DOHH2 (cell line): ENCODE data around the gene MIA.
"Not testable (repeated sequence)": the region's sequence is repeated elsewhere in the genome, so short reads cannot be mapped to it uniquely, and the experiment has no call there.

Experiments used
- EZH2phosphoT487 ChIP-seq: fragments of 200-600 bp; sonication (generic); IDR thresholded peaks from 2 replicates; pipeline ENCODE4 v1.6.1; 2017; ENCODE audit warnings: borderline replicate concordance, mild to moderate bottlenecking, antibody characterized with exemption, low read length, moderate library complexity, mixed read lengths
- TF ChIP-seq, protein P1 (sequence below): fragments of 200-600 bp; sonication (generic); IDR thresholded peaks from one replicate; pipeline ENCODE4 v1.5.1; 2014; ENCODE audit warnings: antibody characterized with exemption, mild to moderate bottlenecking, low read depth, low read length; ENCODE audit not compliant: poor library complexity, severe bottlenecking

DNA sequence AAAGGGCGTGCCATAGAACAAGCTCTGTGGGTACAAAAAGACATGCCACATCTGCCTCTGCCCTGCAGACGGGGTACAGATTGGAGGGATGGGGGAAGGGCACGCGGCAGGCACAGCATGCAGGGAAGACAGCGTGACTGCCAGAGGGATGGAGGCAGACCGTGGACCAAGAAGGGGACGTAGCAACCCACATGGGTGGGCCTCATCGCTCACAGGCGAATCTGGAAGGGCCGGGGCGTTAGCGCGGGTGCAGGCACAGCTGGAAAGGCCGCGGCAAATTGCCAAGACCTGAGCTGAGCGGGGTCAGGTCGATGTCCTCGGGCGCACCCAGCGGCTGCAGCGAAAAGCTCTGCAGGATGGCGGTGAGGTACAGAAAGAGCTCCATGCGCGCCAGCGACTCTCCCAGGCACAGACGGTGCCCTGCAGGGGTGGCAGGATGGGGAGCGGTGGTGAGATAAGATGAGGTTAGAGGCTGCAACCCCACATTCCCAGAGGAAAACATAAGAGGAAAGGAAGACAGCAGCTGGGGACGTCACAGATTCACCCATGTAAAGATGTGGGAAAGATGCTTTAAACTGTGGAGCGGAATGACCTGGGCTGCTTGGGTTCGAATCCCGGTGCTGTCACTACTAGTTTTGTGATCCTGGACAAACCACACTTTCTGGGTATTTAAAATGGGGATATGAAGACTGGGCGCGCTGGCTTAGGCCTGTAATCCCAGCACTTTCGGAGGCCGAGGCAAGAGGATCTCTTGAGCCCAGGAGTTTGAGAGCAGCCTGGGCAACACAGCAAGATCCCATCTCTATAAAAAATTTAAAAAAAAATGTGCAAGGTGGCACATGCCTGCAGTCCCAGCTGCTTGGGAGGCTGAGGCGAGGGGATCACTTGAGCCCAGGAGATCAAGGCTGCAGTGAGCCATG is 43.4 kb downstream of the MIA start:
- TF ChIP-seq, protein P1, sequence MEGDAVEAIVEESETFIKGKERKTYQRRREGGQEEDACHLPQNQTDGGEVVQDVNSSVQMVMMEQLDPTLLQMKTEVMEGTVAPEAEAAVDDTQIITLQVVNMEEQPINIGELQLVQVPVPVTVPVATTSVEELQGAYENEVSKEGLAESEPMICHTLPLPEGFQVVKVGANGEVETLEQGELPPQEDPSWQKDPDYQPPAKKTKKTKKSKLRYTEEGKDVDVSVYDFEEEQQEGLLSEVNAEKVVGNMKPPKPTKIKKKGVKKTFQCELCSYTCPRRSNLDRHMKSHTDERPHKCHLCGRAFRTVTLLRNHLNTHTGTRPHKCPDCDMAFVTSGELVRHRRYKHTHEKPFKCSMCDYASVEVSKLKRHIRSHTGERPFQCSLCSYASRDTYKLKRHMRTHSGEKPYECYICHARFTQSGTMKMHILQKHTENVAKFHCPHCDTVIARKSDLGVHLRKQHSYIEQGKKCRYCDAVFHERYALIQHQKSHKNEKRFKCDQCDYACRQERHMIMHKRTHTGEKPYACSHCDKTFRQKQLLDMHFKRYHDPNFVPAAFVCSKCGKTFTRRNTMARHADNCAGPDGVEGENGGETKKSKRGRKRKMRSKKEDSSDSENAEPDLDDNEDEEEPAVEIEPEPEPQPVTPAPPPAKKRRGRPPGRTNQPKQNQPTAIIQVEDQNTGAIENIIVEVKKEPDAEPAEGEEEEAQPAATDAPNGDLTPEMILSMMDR = peak; percentile 53
- TF ChIP-seq EZH2phosphoT487 = not testable (repeated sequence)
